HG03159 (cell line): ENCODE measurements around the gene CORO6.

Experiments
- ATAC-seq: cut with Tn5 transposase; IDR thresholded peaks from one replicate; pipeline ENCODE4 v1.9.1; 2021; ENCODE audit warnings: mild to moderate bottlenecking, moderate library complexity; ENCODE audit not compliant: unreplicated experiment

Gene CORO6

DNA sequence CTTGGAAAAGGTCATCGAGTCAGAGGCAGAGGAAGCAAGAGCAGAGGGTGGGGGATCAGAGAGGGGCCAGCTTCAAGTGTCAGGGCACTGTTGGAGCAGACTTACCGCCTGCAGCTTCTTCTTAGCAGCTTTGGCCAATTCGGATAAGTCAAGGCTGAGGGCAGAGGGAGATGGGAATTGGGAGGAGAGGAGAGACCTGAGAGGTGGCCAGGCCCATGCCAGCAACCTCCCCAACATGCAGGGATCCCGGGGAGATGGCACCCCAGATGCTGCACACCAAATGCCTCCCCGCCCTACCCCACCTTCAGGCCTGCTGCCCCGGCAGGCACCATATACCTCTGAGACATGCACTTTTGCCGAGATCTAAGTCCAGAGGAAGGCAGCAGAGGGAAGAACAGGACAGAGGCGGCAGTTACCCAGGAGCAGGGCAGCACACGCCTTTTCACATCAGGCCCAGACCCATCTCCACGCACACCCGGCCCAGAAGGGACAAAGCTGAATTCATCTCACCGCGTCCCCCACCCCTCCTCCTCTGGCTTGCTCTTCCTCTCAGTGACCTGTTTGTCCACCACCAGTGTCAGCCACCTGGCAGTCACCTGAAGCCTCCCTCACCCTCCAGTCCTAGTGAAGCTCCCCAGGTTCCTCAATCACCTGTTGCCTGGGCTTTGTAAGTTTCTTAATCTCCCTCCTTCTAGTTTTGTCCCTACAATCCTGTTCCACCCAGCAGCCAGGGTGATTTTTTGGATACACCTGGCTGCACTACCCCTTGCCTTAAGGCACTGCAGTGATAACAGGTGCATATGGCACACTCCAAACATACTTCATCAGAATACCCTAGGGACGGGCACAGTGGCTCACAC lies 43.9 kb downstream of the CORO6 start:
- ATAC-seq, result no peak

DNA sequence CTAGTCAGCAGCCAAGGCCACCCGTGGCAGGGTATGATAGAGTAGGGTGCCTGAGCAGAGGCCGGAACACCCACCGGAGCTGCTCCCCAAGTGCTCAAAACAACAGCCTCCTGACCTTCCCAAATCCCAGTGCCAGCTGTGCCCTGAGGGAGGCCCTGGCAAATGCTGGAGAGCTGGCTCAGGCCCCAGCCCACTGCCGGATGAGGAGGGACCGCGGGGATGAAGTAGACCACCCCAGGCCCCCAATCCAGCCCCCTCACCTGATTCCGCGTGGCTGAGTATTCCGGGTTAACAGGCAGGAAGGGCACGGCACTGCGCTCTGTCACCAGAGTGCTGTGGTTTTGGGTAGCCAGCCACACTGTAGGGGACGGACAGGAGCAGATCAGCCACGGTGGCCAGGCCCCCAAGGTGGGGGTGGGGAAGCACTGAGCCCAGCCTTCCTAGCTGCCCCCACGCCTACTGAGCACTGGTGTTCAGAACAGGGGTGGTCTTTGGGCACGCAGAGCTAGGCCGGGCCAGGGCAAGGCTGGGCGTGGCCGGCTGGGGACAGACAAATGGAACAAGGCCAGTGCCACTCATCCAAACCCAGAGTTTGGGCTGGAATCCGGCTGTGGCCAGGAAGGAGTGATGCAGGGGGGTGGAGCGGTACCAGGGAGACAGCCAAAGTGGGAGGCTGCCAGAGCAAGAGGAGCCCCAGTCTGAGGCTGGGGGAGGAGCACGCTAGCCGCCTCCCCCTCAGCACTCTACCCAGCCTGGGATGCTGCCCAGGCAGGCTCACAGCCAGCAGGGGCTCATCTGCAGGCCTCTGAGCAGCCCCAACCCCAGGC lies 45.1 kb downstream of the CORO6 start:
- no peak for ATAC-seq

DNA sequence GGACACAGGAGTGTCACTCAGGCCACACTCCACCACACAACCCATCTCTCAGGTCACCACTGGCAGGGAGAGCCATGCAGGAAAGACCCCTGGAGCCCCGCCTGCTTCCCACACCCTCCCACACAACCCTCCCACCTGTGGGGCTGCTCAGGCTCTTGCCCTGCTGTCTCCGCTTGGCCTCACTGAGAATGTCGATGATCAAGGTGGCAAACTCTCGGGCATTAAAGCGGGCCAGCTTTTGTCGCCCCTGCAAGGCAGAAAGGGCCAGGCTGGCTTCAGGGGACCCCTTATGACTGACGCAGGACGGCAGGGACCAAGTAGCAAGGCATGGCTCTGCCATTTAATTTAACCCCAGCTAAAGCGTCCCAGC lies 45.7 kb downstream of the CORO6 start:
- no peak for ATAC-seq

DNA sequence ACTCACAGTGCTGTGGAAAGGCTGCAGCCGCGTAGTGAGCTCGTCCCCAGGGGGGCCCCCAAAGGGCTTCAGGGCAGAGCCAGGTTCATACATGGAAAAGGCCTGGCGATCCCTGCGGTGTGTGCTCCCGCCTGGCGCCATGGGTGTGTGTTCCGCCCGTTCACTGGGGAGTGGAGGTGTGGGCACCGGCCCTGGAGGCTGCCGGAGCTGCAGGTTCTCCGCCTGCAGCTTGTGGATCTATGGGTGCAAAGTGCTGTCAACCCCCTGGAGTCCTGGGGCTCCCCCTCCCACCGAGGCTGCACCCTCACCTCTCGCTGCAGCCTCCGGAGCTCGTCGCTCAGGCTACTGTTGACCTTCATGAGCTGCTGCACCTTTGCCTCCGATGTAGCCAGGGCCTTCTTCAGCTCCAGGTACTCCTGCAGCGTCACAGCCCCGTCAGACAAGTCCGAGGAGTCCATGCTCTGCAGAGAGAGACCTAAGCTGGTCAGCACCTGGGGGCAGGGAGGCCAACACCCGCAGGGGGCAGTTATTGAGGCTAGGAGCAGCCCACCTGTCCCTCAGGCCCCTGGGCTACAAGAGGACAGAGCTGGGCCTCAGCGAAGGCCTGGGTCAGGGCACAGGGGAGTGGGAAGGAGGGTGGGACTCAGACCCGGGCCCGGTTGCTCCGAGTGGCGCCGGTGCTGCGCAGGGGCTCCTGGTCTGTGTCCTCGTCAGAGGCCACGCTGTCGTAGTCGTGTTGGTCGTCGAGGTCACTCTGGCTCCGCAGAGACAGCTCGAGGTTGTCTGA lies 46.3 kb downstream of the CORO6 start:
- ATAC-seq, result no peak

DNA sequence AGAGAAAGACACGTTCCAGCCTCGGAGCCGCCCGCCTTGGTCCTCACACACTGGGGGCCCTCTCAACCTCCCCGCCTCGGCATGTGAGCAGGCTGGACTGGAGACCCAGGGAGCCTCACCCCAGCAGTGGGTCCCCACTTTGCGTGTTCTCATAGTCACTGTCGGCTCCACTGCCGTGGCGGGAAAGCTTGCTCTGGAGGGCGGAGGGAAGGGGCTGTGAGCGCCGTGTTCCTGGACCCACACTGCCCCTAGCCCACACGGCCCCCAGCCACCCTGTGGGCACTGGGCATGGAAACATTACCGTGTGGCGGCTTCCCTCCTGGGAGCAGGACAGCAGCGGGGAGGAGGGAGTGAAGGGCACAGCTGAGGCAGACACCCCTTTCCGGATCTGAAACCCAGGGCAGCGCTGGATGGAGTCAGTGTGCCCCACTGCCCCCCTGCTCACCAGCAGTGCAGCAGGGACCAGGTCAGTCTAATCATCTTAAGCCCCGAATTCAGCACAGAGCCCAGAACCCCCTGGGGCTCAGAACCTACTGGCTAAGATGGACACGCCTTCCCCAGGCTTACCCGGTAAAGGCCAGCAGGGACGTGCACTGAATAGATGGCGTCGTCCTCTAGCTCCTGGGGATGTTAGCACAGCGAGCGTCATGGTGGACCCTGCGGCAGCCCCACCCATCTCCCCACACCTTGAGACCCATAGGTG lies 47.0 kb downstream of the CORO6 start:
- ATAC-seq, result no peak

DNA sequence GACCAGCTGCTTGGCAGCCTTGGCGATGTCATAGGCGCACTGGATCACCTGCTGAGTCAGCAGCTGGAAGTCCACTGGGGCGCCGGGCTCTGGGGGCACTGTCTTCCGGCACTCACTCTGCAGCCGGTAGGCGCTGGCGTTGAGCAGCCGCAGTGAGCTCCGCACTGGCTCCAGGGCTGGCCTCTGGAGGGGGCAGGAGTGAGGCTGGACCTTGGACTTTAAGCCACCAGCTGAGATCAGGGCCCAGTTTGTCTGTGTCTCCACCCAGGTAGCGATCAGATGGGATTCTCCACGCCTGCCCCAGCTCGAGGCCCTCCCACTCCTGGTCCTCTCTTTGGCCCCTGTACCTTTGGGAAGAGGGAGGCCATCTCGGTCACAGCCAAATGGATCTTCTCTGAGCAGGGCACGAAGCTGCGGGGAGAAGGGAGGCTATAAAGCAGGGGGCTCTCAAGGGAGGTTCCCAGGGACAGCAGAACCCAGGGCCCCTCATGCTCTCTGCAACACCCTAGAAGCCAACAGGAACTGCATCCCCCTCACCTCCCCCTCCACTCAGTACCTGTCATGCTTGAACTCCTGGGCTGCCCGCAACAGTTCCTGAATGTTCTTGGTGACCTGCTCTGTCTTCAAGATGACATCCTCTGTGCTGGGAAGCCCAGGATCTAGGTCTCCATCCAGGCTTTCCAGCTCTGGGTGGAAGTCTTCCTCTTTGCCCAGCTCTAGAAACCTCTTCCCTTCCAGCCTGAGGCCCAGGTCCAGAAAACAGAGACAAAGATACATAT lies 47.8 kb downstream of the CORO6 start:
- ATAC-seq, result no peak

DNA sequence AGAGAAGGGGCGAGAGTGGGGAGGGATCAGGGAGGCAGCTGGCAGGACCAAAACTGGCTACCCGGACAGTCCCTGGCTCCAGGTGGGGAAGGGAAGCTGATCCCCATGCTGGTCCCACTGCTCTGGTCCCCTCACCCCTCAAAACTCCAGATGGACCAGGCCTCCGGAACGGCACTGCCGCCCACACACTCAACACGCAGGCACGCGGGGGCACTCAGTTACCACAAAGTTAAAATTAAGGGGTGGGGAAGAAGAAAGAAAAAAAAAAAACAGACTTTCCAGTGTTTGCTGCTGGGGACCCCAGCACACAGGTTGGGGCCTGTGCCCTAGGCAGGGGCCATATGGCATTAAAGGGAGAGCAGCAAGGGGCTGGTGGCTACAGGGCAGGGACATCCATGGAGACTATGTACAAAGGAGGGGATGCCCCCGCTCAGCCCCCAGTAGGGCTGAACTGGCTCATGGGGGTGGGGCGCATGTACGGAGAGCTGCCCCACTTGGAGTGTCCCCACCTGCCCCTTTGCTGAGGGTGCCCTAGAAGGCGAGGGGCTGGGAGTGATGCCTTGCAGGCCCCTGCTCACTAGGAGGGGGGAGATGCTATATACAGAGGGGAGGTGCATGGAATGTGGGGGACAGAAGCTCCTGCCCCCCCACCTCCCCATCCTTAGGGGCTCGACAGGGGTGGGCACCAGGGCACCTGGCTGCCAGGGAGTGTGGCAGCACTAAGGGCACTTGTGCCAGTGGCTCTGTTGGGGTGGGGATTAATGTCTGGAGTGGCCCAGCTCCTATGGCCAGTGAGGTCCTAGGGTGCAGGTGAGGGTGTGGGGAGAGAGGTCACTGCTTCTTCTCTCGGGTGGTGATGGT lies 48.6 kb downstream of the CORO6 start:
- no peak for ATAC-seq

DNA sequence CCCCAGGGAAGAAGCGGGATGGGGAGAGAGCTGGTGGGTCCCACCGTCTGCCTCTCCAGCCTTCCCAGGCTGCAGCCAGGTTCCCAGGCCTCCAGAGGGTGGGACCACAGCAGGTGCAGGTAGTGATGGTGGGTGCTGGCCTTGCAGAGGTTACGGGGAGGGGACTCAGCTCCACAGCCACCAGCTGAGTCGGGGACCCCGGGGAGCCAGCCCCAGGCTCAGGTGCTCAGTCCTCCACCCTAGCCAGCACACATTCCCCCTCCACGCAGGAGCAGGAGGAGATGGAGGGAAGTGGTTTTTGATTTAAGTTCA lies 49.2 kb downstream of the CORO6 start:
- no peak for ATAC-seq

DNA sequence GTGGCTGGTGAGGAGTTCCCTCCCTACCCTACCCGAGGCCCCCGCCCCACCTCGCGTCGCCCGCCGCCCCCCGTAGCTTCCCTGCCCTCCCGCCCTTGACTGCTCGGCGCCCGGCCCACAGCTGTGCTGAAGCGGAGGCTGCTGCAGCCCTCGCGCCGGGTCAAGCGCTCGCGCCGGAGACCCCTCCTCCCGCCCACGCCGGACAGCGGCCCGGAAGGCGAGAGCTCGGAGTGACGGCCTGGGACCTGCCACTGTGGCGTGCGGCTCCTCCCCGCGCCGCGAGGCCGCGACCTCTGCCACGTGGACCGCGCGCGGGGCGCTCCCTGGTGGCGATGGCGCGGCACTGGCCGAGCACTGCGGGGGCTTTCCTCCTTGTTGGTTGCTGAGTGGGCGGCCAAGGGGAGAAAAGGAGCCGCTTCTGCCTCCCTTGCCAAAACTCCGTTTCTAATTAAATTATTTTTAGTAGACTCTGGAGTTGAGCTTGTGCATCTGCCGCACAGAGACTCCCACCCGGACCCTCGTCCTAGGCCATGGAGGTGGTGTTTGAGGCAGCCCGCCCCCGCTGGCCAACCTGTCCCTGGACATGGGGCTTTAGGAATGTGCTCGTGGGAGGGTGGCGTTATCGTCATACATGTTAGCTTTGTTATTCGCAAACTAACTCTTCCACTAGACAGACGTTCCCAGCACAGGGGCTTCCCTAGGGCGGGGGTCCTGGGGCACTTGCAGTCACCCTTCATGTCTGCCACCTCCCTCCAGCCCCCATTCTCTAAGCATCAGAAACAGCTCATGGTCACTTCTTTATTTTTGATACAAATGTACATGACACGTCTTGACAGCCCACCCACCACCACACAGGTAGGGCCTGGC lies 49.8 kb downstream of the CORO6 start:
- no peak for ATAC-seq

DNA sequence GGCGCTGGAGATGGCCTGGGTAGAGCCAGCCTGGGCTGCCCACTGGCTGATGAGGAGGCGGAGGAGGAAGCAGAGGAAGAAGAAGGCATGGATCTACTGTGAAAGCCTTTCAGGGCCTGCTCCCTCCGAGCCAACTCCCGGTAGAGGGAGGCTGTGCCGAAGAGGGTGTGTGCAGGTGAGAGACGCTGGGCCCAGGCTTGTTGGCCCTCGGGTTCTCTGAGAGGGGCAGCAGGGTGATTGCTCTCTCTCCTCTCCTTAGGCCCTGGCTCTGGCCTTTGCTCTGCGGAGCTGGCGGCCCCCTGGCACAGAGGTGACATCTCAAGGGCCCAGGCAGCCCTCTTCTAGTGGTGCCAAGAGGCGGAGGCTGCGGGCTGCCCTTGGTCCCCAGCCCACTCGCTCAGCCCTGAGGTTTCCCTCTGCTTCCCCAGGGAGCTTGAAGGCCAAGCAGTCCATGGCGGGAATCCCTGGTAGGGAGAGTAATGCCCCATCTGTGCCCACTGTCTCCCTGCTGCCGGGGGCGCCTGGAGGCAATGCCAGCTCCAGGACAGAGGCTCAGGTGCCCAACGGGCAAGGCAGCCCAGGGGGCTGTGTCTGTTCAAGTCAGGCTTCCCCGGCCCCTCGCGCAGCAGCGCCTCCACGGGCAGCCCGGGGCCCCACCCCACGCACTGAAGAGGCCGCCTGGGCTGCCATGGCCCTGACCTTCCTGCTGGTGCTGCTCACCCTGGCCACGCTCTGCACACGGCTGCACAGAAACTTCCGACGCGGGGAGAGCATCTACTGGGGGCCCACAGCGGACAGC lies 50.6 kb downstream of the CORO6 start:
- ATAC-seq, result no peak

DNA sequence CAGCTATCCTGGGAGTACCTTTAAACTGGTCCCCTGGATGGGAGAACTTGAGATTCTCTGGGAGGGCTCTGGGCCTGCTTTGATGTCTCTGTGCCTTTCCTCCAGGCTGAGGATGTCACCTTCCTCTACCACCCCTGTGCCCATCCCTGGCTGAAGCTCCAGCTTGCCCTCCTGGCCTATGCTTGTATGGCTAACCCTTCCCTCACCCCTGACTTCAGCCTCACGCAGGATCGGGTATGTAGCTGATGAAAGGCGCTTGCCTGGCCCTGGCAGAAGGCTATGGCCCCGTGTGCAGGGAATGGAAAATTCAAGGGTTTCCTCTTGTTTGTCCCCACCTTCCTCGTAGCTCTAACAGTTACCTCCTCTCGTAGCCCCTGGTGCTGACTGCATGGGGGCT lies 51.2 kb downstream of the CORO6 start:
- ATAC-seq, result no peak

DNA sequence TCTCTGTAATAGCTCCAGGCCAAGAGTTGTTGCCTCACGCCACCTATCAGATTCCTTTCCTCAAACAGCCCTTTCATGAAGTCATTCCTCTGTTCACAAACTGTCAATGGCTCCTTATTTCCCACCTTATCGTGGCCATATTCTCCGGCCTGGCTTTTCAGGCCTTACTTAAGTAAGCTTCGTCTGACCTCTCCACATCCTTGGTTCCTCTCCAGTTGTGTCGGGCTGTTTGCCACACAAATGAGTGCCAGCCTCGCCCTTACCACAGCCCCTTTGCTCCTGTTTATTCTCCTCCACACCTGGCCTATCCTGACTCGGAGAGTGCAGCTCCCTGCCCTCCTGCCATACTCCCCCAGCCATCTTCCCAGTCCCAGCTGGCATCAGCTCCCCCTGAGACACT lies 52.2 kb downstream of the CORO6 start:
- no peak for ATAC-seq

DNA sequence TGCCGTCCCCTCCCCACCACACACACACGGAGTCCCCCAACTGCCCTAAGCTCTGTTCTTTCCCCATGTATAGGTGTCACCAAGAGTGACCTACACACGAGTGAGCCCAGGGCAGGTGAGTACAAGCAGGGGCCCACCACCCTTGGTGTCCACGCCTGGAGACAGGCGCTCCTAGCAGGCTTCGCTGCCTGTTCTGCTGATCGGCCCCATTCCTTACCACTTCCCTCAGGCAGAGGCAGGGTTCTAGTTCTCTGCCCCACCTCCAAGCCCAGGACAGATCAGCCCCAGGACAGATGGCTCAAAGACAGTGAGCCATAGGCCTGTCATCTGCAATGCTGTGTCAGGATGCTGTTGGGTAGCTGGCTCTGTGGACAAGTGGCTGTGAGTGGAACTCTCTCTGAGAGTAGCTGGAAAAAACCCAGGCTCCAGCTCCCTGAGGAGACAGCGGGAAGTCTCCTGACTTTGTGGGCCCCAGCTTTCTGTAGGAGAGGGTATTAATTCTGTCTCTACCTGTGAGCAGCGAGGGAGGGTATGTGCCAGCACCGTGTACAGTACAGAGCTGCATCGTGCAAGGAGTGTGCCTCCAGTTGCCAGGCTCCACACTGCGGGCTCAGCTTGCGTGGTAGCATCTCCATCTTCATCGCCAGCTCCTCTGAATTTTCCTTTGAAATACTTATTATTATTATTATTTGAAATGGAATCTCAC lies 53.3 kb downstream of the CORO6 start:
- no peak for ATAC-seq

DNA sequence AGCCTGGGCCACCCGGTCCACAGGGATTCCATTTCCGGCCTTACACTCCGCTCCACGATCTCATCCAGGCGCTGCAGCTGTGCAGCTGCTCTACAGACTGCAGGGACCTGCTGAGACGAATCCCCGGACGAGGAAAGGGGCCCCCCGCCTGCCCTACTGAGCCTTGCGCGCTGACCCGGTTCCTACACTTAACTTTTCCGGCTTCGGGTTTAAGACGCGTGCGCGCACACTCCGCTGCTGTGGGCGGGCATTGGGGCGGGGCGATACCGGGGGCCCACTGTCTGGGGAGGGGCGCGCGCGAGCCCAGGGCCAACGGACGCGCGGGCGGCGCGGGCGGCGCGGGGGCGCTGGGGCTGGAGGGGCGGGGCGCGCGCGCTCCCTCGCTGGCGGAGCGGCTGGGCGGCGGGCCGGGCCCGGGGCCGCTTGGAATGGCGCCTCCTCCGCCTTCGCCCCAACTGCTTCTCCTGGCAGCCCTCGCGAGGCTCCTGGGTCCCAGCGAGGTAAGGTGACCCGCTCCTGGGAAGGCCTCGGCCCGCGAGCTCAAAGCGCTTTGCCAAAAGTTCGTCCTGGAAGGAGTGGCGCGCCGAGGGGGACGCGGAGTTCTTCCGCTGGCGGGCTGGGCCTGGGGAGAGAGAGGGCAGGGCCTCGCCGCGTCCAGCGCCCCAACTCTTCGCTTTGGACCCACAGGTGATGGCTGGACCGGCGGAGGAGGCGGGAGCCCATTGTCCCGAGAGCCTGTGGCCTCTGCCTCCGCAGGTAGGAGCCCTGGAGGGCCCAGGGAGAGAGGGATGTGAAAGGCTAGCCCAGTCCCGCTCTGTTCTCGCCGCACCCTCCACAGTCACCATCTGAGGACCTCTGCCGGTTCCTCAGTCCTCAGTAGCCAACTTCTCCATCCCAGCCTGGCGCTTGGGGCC lies 54.1 kb downstream of the CORO6 start, which contains the start of gene TP53I13:
TP53I13 (plus strand) TSS at position 371 of the 914 bp plus-strand sequence; CDS start at position 429, 58 bp downstream.
- ATAC-seq, result peak; percentile 39

DNA sequence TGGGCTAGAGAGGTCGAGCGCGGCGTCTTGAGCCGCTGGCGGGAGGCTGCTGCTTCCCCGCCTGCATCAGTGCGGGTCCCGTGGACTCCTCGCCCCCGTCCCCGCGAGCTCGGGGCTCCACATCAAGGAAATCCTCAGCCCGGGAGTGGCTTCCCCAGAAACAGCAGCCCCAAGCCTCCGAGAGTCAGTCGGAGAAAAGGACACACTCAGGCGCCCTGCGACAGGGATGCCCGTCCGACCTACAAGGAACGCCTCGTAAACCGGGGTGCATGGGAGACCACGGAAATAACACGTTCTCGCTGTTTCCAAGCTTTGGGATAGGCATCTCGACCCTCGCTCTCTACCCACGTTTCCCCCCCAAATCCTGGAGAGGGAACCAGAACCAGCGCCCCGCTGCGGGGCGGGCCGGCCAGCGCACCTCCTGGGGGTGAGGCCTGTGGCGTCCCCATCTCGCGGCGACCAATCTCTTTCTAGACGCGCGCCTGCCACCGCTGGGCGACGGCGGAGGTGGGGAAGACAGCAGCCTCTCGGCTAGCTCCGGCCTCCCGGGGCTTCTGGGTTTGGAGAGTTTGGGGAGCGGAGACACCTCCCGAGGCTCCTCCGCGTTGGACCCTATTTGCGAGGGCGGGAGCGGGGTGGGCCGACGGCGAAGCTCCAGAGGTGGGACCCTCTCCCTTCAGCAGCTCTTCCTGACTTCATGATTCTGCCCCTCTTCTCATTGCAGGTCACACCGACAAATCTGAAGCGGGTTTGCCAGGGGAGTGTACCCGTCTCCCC lies 55.0 kb downstream of the CORO6 start:
- peak; percentile 42 for ATAC-seq
